Globus pallidus (tissue), 1 donor: ENCODE results near the gene ACTL10.
A peak's percentile ranks its signal among the peaks of the same experiment; 100 is the strongest.
"Not testable (repeated sequence)": the region's sequence is repeated elsewhere in the genome, so short reads cannot be mapped to it uniquely, and the experiment has no call there.

Source experiments
- DNase-seq: peaks from one replicate; pipeline ENCODE4 v3.0.0-alpha.2; 2015; ENCODE audit warnings: low spot score

ACTL10 gene

DNA sequence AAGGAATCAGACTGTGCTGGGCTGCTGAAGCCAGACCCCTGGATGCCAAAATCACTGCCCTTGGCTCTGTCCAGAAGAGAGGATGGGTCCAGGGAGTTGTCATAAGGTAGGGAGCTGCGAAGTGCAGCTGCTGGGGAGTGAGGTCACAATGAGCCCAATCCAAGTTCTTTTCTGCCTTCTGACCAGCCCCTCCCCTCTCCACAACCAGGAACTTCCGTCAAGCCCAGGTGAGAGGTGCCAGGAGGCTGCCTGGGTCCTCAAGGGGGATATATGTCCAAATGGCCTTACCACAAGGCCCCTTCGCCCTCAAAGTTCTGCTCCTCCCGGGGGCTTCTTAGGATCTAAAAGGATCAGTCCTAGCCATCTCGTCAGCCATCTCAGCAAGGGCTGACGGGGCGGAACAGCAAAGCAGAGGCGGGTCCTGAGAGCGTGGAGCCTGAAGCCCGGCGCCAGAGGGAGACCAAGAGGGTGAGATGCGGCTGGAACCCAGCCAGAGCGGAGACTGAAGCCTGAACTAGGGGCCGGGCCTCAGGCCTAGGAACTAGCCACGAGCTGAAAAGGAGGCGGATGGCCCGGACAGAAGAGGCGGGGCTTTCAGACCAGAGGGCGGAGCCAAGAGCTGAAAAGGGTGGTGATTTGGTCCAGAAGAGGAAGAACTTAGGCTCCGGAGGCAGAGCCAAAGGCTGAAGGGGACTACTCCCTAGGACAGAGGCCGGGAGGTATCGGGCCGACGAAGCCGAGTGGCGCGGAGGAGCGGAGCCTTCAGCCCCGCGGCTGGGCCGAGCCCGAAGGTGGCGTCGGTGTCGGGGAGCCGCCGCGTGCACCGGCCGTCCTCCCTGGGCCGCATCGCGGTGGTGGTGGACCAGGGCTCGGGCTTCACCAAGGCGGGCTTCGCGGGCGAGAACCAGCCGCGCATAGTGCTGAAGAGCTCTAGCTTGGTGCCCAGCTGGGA is at the start of gene ACTL10:
TSS of gene ACTL10 (plus strand) at position 651 of the 952 bp plus-strand sequence. CDS start 555 bp downstream, outside the sequence.
- DNase-seq, result peak; percentile 97

- no peak for DNase-seq
These were observed 44.9 kb upstream of the ACTL10 start for GRCh38 chr20:33621717-33622400.

DNA sequence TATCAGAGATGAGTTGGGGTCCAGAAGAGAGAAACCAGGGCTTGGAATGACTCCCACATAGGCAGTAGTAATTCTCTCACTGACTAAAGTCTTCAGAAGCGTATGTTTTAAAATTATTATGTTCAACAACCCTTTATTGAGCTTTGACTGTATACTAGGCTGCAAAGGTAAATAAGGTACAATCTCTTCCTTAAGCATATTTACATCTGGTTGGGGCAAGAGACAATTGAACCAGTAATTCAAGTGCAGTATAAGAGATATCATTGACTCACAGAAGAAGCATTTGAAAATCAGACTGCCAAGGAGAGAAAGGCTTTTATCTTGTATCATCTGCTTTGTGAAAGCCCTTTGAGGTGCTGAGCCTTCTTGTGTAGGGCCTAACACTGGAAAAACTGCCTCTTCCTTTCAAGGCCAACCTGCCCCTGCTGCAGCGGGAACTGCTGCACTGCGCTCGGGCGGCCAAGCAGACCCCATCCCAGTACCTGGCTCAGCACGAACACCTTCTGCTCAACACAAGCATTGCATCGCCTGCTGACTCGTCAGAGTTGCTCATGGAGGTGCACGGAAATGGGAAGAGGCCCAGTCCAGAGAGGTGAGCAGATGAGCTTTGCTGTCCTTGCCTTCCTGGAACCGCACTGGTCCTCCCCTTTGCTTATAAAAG is 43.9 kb upstream of the ACTL10 start:
- no peak for DNase-seq

DNA sequence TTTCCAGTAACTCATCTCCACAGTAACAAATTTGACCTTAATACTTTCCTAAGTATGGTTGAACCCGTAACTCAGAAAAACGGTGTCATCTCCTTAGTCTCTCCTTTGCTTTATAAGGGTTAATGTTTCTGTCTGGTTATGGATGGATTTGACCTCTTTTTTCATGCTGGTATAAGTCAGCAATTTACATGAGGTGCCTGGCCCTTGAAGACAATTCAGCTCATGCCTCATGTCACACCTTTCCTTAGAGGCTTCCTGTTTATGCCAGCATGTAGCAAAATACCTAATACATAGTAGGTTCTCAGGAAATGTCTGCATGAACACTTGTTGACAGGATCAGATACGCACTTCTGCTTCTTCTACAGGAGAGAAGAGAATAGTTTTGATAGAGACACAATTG is 42.3 kb upstream of the ACTL10 start:
- DNase-seq, result no peak

DNA sequence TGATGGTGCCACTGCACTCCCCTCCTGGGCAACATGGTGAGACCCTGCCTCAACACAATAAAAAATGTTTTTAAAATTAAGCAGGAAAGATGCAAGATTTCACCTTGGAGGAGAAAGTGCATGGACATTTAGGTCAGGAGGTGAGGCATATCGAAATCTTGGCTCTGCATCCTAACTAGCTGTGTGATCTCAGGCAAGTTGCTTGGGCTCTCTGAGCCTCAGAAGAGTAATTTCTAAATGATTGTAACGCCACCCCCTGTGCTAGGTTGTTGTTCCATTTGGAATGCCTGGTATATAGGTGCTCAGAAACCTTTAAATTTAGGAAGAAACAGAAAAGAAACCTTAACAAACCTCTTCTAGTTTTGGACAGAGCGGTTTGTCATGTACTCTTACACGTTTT is 40.6 kb upstream of the ACTL10 start:
- no peak for DNase-seq

DNA sequence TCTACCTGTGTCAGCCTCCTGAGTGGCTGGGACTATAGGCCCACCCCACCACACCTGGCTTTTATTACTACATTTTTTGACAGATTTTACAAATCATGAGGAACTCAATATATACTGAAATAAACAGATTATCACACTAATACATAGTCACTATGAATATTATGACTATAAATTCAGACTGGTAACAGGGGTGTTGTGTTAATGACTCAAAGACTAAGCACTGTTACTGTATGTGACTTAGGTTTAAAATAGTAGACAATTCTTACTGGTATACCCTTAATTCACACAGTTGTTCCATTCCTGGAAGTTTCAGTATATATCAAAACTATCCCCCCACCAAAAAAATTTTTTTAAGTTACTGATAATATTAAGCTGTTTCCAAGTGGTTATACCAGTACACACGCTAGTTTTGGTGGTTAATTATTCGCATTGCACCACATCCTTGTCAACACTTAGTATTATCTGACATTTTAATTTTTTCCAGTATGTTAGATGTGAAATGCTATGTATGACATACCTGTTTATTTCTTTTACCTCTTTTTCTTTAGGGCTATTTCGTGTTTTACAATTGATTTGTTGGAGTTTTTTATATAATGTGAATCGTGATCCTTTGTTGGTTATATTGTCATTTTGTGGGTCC is 39.0 kb upstream of the ACTL10 start:
- DNase-seq, result no peak

DNA sequence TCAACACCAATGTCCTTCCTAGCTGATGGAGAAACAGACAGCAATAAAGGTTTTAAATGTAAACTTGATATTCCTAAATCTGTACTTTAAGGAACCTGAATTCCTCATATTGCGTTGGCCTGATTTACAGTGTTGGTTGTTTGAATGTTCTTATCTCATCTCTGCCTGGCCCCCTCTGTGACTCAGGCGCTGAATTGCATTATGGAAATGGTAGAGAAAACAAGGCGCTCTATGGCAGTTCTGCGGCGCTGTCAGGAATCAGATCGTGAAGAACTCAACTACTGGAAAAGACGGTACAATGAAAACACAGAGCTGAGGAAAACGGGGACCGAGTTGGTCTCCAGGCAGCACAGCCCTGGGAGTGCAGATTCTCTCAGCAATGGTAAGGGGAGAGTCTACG is 37.2 kb upstream of the ACTL10 start:
- no peak for DNase-seq

GRCh38 chr20:33629979-33630378 is 36.8 kb upstream of the ACTL10 start:
- DNase-seq, result no peak

DNA sequence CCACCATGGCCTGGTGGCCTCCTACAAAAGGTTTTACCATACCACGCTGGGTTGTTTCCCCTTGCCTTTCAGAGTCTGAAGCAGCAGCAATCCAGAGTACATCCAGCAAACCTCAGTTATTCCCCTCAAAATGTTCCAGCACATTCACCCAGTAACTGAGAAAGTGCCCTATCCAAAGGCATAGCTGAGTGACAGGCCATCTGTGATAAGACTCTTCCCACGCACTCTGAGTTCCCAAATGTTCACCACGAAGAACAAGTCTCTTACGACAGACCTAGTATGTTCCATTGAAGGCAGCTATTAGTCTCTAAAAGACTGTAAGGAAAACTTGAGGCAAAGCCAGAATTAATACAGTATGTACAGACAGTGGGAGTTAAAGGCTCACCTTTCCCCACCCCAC is 36.2 kb upstream of the ACTL10 start:
- no peak for DNase-seq

DNA sequence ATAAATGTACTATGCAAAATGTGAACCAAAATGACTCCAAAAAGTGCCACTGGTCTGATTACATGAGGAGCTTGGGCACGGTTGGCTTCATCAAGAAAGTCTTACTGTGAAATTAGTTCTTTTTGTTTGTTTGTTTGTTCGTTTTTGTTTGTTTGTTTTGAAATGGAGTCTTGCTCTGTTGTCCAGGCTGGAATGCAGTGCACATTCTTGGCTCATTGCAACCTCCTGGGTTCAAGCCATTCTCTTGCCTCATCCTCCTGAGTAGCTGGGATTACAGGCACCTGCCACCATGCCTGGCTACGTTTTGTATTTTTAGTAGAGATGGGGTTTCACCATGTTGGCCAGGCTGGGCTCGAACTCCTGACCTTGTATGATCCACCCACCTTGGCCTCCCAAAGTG is 34.8 kb upstream of the ACTL10 start:
- DNase-seq, result not testable (repeated sequence)

DNA sequence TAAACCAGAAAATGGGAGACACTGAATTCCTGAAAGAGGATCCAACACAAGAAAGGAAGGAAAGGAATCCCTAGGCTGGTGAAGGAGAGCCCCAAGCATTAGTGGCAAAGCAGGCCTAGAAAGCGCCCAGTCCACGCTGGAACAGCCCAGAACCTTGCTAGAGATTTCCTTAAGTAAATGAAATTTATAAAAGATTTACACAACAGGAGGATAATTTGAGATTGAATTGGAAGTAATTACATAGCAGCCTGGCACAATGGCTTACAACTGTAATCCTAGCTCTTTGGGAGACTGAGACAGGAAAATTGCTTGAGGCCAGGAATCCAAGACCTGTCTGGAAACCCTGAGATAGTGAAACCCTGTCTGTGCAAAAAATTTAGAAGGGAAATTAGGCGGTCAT is 31.4 kb upstream of the ACTL10 start:
- no peak for DNase-seq

- no peak for DNase-seq
These were observed 30.0 kb upstream of the ACTL10 start for GRCh38 chr20:33636776-33637175.

- DNase-seq, result no peak
These were observed 26.5 kb upstream of the ACTL10 start for GRCh38 chr20:33640287-33640686.

- DNase-seq, result no peak
These were observed 22.3 kb upstream of the ACTL10 start for GRCh38 chr20:33644313-33645071.

DNA sequence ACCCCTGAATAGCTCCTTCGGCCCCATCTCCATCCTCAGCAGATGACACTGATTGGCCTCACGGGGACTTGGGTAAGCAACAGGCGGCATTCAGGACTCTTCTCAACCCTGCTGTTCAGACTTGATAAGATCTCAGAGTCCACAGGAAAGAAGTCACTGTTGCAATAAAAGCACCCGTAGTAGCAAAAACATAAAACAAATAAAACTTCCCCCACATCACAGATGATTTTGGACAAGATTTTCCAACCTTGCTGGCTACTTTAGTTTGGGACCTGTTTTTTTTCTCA is 21.7 kb upstream of the ACTL10 start:
- no peak for DNase-seq

DNA sequence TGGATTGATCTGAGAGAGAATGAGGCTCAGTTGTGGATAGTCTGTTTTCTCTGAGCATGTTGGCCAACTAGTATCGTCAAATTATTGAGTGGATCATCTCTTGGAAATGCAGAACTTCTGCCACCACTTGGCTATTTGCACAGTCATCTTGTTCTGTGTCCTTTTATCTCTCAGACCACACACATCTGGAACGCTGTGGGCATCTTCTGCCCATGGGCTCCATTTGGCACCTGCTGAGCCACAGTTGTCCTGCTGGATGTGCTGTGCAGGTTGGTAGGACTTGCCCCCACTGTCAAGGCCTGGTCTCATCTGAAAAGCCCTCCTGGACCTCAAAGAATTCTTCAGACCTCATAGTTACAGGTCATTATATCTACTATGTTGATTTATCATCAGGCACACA is 21.3 kb upstream of the ACTL10 start:
- DNase-seq, result no peak

GRCh38 chr20:33646191-33646590 is 20.6 kb upstream of the ACTL10 start:
- DNase-seq, result no peak

- DNase-seq, result not testable (repeated sequence)
These were observed 19.7 kb upstream of the ACTL10 start for GRCh38 chr20:33646959-33647602.

GRCh38 chr20:33647603-33648395 is 18.9 kb upstream of the ACTL10 start:
- no peak for DNase-seq

DNA sequence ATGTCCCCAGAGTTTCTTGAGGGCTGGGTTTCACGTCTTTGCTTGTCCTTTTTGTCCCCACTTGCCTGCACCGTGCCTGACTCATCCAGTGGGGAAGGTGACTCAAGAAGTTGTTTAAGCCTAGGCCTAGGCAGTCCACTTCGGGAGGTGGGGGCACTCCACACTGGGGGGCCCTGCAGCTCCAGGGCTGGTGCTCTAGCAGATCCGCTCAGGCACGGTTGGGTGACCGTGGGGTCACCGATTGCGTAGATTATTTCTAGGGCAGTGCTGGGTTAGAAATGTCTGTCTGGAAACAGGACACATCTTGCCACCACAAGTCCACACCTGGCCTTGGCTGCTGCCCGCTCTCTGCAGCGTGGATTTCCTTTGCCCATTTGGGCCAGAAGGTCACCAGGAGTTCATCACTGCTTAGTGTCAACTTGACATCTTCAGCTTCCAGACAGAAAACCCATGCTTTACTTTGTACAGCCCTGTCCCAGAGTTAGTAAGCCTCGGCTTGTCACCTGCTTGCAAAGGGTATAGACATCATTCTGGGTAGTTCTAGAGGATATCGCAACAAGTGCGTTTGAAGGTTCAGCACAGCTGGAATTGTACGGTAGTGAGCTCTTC is 18.2 kb upstream of the ACTL10 start:
- DNase-seq, result no peak
